Neural progenitor cell (in vitro differentiated cells): Measurements from ENCODE around the gene RCSD1.

Source experiments
- EZH2 ChIP-seq: fragments of 200-600 bp; sonication (generic); IDR thresholded peaks from 2 replicates; pipeline ENCODE4 v1.6.1; 2017; ENCODE audit warnings: antibody characterized with exemption, mild to moderate bottlenecking, moderate library complexity
- TF ChIP-seq, protein P1 (sequence below): fragments of 200-600 bp; sonication (generic); IDR thresholded peaks from 2 replicates; pipeline ENCODE4 v1.5.1; 2017; ENCODE audit warnings: antibody characterized with exemption, mild to moderate bottlenecking

DNA sequence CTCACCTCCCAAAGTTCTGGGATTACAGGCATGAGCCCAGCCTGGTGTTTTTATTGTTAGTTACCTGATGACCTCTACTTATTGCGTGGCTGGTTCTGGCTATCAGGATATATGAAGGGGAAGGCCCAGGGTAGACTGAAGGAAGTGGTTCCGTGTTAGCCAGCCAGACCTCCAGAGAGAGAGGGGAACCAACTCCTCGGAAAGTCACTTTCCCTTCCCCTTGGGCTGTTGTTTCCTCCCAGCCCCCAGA is 2.5 kb upstream of the RCSD1 start:
- TF ChIP-seq EZH2: no peak
- TF ChIP-seq, protein P1, sequence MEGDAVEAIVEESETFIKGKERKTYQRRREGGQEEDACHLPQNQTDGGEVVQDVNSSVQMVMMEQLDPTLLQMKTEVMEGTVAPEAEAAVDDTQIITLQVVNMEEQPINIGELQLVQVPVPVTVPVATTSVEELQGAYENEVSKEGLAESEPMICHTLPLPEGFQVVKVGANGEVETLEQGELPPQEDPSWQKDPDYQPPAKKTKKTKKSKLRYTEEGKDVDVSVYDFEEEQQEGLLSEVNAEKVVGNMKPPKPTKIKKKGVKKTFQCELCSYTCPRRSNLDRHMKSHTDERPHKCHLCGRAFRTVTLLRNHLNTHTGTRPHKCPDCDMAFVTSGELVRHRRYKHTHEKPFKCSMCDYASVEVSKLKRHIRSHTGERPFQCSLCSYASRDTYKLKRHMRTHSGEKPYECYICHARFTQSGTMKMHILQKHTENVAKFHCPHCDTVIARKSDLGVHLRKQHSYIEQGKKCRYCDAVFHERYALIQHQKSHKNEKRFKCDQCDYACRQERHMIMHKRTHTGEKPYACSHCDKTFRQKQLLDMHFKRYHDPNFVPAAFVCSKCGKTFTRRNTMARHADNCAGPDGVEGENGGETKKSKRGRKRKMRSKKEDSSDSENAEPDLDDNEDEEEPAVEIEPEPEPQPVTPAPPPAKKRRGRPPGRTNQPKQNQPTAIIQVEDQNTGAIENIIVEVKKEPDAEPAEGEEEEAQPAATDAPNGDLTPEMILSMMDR: no peak
